Heart right ventricle (tissue), 16 donors: Measurements from ENCODE around the gene NPR3. TPM values are rescaled to one million over a fixed set of nuclear protein-coding genes. Genes with fewer than 3 reads are reported as not detected.

Experiments used
- ATAC-seq, 8 donors: fragments of 200-7000 bp; cut with Tn5 transposase; one replicate each; pipeline ENCODE4 v1.9.1; 2020; ENCODE audit warnings: mild to moderate bottlenecking in 8 of 8, moderate library complexity in 8 of 8, moderate number of reproducible peaks in 1 of 8
- DNase-seq, 2 donors: peaks; one replicate each; pipeline ENCODE4 v3.0.0-alpha.2; 2020
- H3K27ac ChIP-seq, 10 donors: fragments of 200-600 bp; sonication (generic) in 2 of 10; one replicate each; pipeline versions ENCODE4 v1.5.0 to v1.8.0; 2020 to 2022; ENCODE audit warnings: mild to moderate bottlenecking in 3 of 10
- H3K27me3 ChIP-seq, 7 donors: fragments of 200-600 bp; one replicate each; pipeline ENCODE4 v1.8.0; 2021 to 2022; ENCODE audit warnings: mild to moderate bottlenecking in 2 of 7
- H3K36me3 ChIP-seq, 9 donors: fragments of 200-600 bp; sonication (generic) in 1 of 9; one replicate each; pipeline versions ENCODE4 v1.5.0 to v1.8.0; 2020 to 2022; ENCODE audit warnings: mild to moderate bottlenecking in 2 of 9
- H3K4me1 ChIP-seq, 9 donors: fragments of 200-600 bp; sonication (generic) in 1 of 9; one replicate each; pipeline versions ENCODE4 v1.5.0 to v1.8.0; 2020 to 2022; ENCODE audit warnings: mild to moderate bottlenecking in 4 of 9
- H3K4me3 ChIP-seq, 10 donors: fragments of 200-600 bp; sonication (generic) in 2 of 10; one replicate each; pipeline versions ENCODE4 v1.5.0 to v1.8.0; 2020 to 2022; ENCODE audit warnings: mild to moderate bottlenecking in 7 of 10, moderate library complexity in 2 of 10
- H3K9me3 ChIP-seq, 11 donors: fragments of 200-600 bp in 10 of 11; sonication (generic) in 2 of 11; one replicate each; pipeline versions ENCODE4 v1.5.0 to v1.8.0; 2013 to 2022; ENCODE audit warnings: mild to moderate bottlenecking in 2 of 11, control low read depth in 1 of 11, moderate library complexity in 1 of 11
- WGBS, 2 donors: extraction: QIAGEN DNeasy Blood & Tissue Kit; methylation state at CpG; one replicate each; pipeline ENCODE4 v1.1.7; 2013; ENCODE audit warnings: inconsistent platforms in 1 of 2; 5-methylcytosine and 5-hydroxymethylcytosine counted together
- intact Hi-C, 10 donors: fragments of 100-400 bp; cut with DNase I; formaldehyde crosslinking; loops; one replicate each; pipeline versions ENCODE4 v1.11.1 to v1.14.2; 2022
- polyA plus RNA-seq, 2 donors: library from polyadenylated mRNA; stranded (reverse); fragments of 200-250 nt; gene quantifications; one replicate each; pipeline ENCODE4 v1.2.3, GENCODE V29; 2013
- total RNA-seq, 10 donors: library from RNA; stranded (reverse); fragmentation: NEBNext Ultra II Directional in 3 of 10; extraction: Animal tissue kit (Norgen Biotek cat#: 25700) in 3 of 10; gene quantifications; one replicate each; pipeline versions ENCODE4 v1.2.1 to v1.2.4, GENCODE V29; 2021 to 2023
- TF ChIP-seq, protein P1 (sequence below), 9 donors: fragments of 200-600 bp; sonication (generic) in 2 of 9; IDR thresholded peaks; one replicate each; pipeline versions ENCODE4 v1.5.0 to v1.8.0; 2021 to 2022; ENCODE audit warnings: antibody characterized with exemption in 9 of 9, mild to moderate bottlenecking in 5 of 9, moderate library complexity in 1 of 9
- donor health status: Arrhythmogenic right ventricular cardiomyopathy.
- donor health status: ischemic (EF 13 %, LVEDD 7.1; RV severe dilation, severe dysfunction).
- donor health status: healthy with polysubstance abuse.
- donor health status: DM: no; HTN: yes; CAD: no.
- donor health status: DM: no; HTN: no; CAD: no.
- donor health status: ischemic (EF 25% LVEDD 6.9; RV normal size, moderate dysfunction).
- donor health status: ischemic (EF 25% LVEDD 5.7; RV mildly dilated, moderate dysfunction).
- donor health status: healthy.
- donor health status: DM: yes; HTN: yes; CAD: no.
- donor health status: Ischemic cardiomyopathy.
- donor health status: ischemic (EF 35%, LVEDD 5.7; RV mildly dilated, moderate dysfunction).
- donor health status: nonischemic (EF 11% LVEDD 7.7; RV severe dilation, severe dysfunction).
- donor health status: DM: yes; HTN: yes; CAD: no.
- donor health status: PGD.
- donor health status: ischemic (EF 29% LVEDD 5.4; RV normal size, mild dysfunction).
- donor health status: nonischemic (EF 23%, LVEDD 6.1; RV moderate dilation, normal function).

The NPR3 gene
- total and polyA plus RNA-seq, 12 donors = 6.0 to 135 (median 32.3) TPM

- no peak overlapping the region for H3K4me3 ChIP-seq
- no peaks in the 10 kb centered on the region for H3K27me3 ChIP-seq
- WGBS, 2 donors = 92 to 100% methylated on average over 1 of the region's 1 CpG
- DNase-seq = no peak
- ATAC-seq = no peak
- H3K4me1 ChIP-seq = peaks cover 0 to 4% (median 0%) of the 10 kb centered on the region in 9 donors
- no peaks in the 10 kb centered on the region for H3K9me3 ChIP-seq
- no peak overlapping the region for H3K27ac ChIP-seq
- H3K36me3 ChIP-seq = no peaks in the 10 kb centered on the region
- intact Hi-C loops = no loop called here
- TF ChIP-seq, protein P1, sequence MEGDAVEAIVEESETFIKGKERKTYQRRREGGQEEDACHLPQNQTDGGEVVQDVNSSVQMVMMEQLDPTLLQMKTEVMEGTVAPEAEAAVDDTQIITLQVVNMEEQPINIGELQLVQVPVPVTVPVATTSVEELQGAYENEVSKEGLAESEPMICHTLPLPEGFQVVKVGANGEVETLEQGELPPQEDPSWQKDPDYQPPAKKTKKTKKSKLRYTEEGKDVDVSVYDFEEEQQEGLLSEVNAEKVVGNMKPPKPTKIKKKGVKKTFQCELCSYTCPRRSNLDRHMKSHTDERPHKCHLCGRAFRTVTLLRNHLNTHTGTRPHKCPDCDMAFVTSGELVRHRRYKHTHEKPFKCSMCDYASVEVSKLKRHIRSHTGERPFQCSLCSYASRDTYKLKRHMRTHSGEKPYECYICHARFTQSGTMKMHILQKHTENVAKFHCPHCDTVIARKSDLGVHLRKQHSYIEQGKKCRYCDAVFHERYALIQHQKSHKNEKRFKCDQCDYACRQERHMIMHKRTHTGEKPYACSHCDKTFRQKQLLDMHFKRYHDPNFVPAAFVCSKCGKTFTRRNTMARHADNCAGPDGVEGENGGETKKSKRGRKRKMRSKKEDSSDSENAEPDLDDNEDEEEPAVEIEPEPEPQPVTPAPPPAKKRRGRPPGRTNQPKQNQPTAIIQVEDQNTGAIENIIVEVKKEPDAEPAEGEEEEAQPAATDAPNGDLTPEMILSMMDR (IDR thresholded peaks at IDR 0.05) = no peak
These were observed 122.0 kb downstream of the NPR3 start for GRCh38 chr5:32833127-32833526.

DNA sequence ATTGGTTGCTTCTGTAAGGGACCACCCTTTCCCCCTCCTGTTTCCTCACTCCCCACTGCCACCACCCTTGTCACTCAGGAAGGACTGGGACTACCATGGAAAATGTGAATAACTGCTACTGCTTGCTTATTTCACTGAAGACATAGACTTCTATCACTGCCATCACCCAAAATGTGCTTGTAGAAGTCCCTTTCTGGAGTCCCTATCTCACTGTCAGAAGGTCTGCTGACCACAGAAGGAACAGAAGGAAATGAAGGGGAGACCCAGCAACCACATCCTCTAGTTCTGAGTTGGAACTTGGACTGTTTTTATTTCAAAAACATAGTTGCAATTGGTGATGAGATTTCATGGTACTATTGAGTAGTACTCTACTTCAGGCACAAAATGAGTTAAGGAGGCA, 122.5 kb downstream of the NPR3 start:
- ATAC-seq (no peak), DNase-seq (no peak)
- no peak overlapping the region for H3K4me3 ChIP-seq
- TF ChIP-seq, protein P1 (IDR thresholded peaks at IDR 0.05) = no peak
- H3K36me3 ChIP-seq = no peaks in the 10 kb centered on the region
- no peaks in the 10 kb centered on the region for H3K27me3 ChIP-seq
- peaks cover 0 to 5% (median 0%) of the 10 kb centered on the region in 9 donors for H3K4me1 ChIP-seq
- no peaks in the 10 kb centered on the region for H3K9me3 ChIP-seq
- intact Hi-C loops = no loop called here
- H3K27ac ChIP-seq = no peak overlapping the region

GRCh38 chr5:32834251-32834650, 123.1 kb downstream of the NPR3 start:
- WGBS, 2 donors = 89 to 90% methylated on average over 3 of the region's 3 CpGs
- no peak for ATAC-seq
- Histone ChIP-seq H3K36me3 (no peaks in the 10 kb centered on the region), H3K9me3 (no peaks in the 10 kb centered on the region), H3K4me1 (peaks cover 0 to 5% (median 0%) of the 10 kb centered on the region in 9 donors), H3K27ac (no peak overlapping the region), H3K27me3 (no peaks in the 10 kb centered on the region), H3K4me3 (no peak overlapping the region)
- DNase-seq = no peak
- intact Hi-C loops = no loop called here
- TF ChIP-seq, protein P1 (IDR thresholded peaks at IDR 0.05) = no peak

GRCh38 chr5:32836176-32836575, 125.1 kb downstream of the NPR3 start:
- Histone ChIP-seq H3K27ac (no peak overlapping the region), H3K36me3 (no peaks in the 10 kb centered on the region), H3K4me3 (no peak overlapping the region), H3K27me3 (no peaks in the 10 kb centered on the region), H3K9me3 (no peaks in the 10 kb centered on the region), H3K4me1 (peaks cover 0 to 5% (median 0%) of the 10 kb centered on the region in 9 donors)
- no peak for DNase-seq
- TF ChIP-seq, protein P1 (IDR thresholded peaks at IDR 0.05) = no peak
- 74 to 78% methylated on average over 5 of the region's 5 CpGs for WGBS, 2 donors
- no peak for ATAC-seq
- intact Hi-C loops = no loop called here
